PC-9 (cell line): ENCODE results near the gene GP1BB. TPM values are rescaled to one million over a fixed set of nuclear protein-coding genes. Genes with fewer than 3 reads are reported as not detected.
"Not testable (repeated sequence)": the region's sequence is repeated elsewhere in the genome, so short reads cannot be mapped to it uniquely, and the experiment has no call there.

Experiments
- BruUV-seq: library from RNA; stranded (reverse); fragments of 400-500 nt; replicated peaks from 2 replicates; lab custom pipeline; 2021; lab: Mats Ljungman, UMichigan
- CTCF ChIA-PET: fragments of 300-600 bp; sonication (Branson Sonifier 250); formaldehyde crosslinking; loops from one replicate; lab custom pipeline; 2022; ENCODE audit warnings: antibody characterized with exemption; lab: Charles Lee
- POLR2A ChIA-PET: fragments of 300-600 bp; sonication (Branson Sonifier 250); formaldehyde crosslinking; loops from one replicate; lab custom pipeline; 2022; ENCODE audit warnings: antibody characterized with exemption; ENCODE audit not compliant: unreplicated experiment; lab: Charles Lee
- DNase-seq, 2 experiments: peaks; one replicate each; pipeline versions ENCODE4 v3.0.0 to v3.0.0-alpha.2; 2015 to 2022; ENCODE audit warnings: mixed read lengths in 1 of 2
- H2AFZ ChIP-seq: fragments of 200-600 bp; sonication (generic); 2 replicates; pipeline ENCODE4 v1.8.1; 2017; ENCODE audit warnings: antibody characterized with exemption
- H3F3A ChIP-seq: fragments of 200-600 bp; sonication (generic); 2 replicates; pipeline ENCODE4 v1.8.1; 2017; ENCODE audit warnings: antibody characterized with exemption, mild to moderate bottlenecking, low read depth; ENCODE audit not compliant: insufficient read depth
- H3K27ac ChIP-seq: fragments of 200-600 bp; sonication (generic); 2 replicates; pipeline ENCODE4 v1.6.1; 2016; ENCODE audit warnings: mixed run types
- H3K27me3 ChIP-seq: fragments of 200-600 bp; sonication (generic); 2 replicates; pipeline ENCODE4 v1.6.1; 2016; ENCODE audit warnings: low read depth, mixed run types; ENCODE audit not compliant: insufficient read depth
- H3K36me3 ChIP-seq: fragments of 200-600 bp; sonication (generic); 2 replicates; pipeline ENCODE4 v1.6.1; 2016; ENCODE audit warnings: low read depth, mixed run types
- H3K4me1 ChIP-seq: fragments of 200-600 bp; sonication (generic); replicated peaks from 2 replicates; pipeline ENCODE4 v1.6.1; 2016; ENCODE audit warnings: mixed run types; ENCODE audit not compliant: insufficient read depth
- H3K4me2 ChIP-seq: fragments of 200-600 bp; sonication (generic); 2 replicates; pipeline ENCODE4 v1.6.1; 2017; ENCODE audit warnings: mixed run types
- H3K4me3 ChIP-seq: fragments of 200-600 bp; sonication (generic); 2 replicates; pipeline ENCODE4 v1.6.1; 2016; ENCODE audit warnings: mixed run types
- H3K79me2 ChIP-seq: fragments of 200-600 bp; sonication (generic); 2 replicates; pipeline ENCODE4 v1.6.1; 2017; ENCODE audit warnings: low read depth, mixed run types
- H3K9me2 ChIP-seq: fragments of 200-600 bp; sonication (generic); 2 replicates; pipeline ENCODE4 v1.8.1; 2017; ENCODE audit warnings: mild to moderate bottlenecking; ENCODE audit not compliant: insufficient read depth
- H3K9me3 ChIP-seq: fragments of 200-600 bp; sonication (generic); 2 replicates; pipeline ENCODE4 v1.8.1; 2016; ENCODE audit warnings: low read depth; ENCODE audit not compliant: insufficient read depth
- H4K20me1 ChIP-seq: fragments of 200-600 bp; sonication (generic); 2 replicates; pipeline ENCODE4 v1.8.1; 2017; ENCODE audit not compliant: insufficient read depth
- EZH2 ChIP-seq: fragments of 200-600 bp; sonication (generic); IDR thresholded peaks from 2 replicates; pipeline ENCODE4 v1.8.0; 2017; ENCODE audit warnings: antibody characterized with exemption, low read depth
- intact Hi-C: fragments of 100-400 bp; cut with micrococcal nuclease; formaldehyde crosslinking; loops from one replicate; pipeline ENCODE4 v1.10.0; 2022; ENCODE audit not compliant: unreplicated experiment
- total RNA-seq: library from RNA; stranded (reverse); gene quantifications from 2 replicates; pipeline ENCODE4 v1.2.3, GENCODE V29; 2021
- TF ChIP-seq, protein P1 (sequence below): fragments of 200-600 bp; sonication (generic); conservative IDR thresholded peaks from 2 replicates; pipeline ENCODE4 v1.6.1; 2017; ENCODE audit warnings: mixed run types, antibody characterized with exemption, mild to moderate bottlenecking, moderate library complexity

GP1BB gene
- total RNA-seq, 1 experiment from 2014 or later, result 0.35 TPM

DNA sequence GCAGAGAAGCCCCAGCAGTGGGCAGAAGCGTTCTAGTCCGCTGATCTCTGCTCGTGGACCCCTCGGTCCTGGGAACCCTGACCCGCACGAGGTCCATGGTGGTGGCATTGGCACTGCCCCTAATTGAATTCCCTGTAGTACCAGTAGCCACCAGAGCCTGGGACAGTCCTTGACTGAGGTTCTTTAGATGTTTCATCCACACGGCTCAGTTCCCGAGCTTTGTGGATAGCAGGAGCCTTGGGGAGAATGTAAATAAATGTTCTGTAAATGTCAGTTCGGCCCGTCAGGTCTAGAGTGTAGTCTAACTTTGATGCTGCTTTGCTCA lies 48.4 kb upstream of the GP1BB start:
- Histone ChIP-seq H3K4me2 (no peak overlapping the region), H2AFZ (no peak overlapping the region), H3K79me2 (no peaks in the 10 kb centered on the region), H4K20me1 (no peaks in the 10 kb centered on the region), H3K4me1 (no peaks in the 10 kb centered on the region), H3K27ac (no peak overlapping the region), H3K9me2 (no peaks in the 10 kb centered on the region), H3K36me3 (no peaks in the 10 kb centered on the region), H3K27me3 (no peaks in the 10 kb centered on the region), H3K9me3 (no peaks in the 10 kb centered on the region), H3K4me3 (no peak overlapping the region), H3F3A (no peaks in the 10 kb centered on the region)
- BruUV-seq, result no TSS peak
- CTCF ChIA-PET, result no interaction called here
- intact Hi-C loops, result loop anchor here (5.0 kb wide), 1 partner anchor 42 kb away; no protein-coding TSS in a partner anchor
- TF ChIP-seq, protein P1, sequence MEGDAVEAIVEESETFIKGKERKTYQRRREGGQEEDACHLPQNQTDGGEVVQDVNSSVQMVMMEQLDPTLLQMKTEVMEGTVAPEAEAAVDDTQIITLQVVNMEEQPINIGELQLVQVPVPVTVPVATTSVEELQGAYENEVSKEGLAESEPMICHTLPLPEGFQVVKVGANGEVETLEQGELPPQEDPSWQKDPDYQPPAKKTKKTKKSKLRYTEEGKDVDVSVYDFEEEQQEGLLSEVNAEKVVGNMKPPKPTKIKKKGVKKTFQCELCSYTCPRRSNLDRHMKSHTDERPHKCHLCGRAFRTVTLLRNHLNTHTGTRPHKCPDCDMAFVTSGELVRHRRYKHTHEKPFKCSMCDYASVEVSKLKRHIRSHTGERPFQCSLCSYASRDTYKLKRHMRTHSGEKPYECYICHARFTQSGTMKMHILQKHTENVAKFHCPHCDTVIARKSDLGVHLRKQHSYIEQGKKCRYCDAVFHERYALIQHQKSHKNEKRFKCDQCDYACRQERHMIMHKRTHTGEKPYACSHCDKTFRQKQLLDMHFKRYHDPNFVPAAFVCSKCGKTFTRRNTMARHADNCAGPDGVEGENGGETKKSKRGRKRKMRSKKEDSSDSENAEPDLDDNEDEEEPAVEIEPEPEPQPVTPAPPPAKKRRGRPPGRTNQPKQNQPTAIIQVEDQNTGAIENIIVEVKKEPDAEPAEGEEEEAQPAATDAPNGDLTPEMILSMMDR, result no peak
- no peak for TF ChIP-seq EZH2
- DNase-seq, result no peak
- POLR2A ChIA-PET, result no interaction called here

DNA sequence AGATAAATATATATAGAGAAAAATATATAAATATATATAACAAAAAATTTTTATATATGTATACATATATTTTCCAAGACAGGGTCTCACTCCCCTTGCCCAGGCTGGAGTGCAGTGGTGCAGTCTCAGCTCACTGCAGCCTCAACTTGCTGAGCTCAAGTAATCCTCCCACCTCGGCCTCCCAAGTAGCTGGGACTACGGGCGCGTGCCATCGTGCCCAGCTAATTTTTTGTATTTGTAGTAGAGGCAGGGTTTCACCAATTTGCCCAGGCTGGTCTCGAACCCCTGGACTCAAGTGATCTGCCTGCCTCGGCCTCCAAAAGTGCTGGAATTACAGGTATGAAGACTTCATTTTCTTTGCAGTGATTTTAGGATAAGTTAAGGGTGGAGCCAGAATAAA lies 47.9 kb upstream of the GP1BB start:
- ChIA-PET POLR2A (no interaction called here), CTCF (no interaction called here)

DNA sequence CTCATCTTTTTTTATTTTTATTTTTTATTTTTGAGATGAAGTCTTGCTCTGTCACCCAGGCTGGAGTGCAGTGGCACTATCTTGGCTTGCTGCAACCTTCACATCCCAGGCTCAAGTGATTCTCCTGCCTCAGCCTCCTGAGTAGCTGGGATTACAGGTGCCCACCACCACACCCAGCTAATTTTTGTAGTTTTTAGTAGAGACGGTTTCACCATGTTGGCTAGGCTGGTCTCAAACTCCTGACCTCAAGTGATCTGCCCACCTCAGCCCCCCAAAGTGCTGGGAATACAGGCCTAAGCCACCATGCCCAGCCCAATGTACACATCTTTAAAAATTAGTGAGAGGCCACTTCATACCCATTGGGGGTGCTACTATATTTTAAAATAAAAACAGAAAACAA lies 46.9 kb upstream of the GP1BB start:
- H3K9me3 ChIP-seq, DNase-seq, H3K36me3 ChIP-seq, H3K4me3 ChIP-seq, H3K4me1 ChIP-seq, H3K9me2 ChIP-seq, H3F3A ChIP-seq, H4K20me1 ChIP-seq, H3K4me2 ChIP-seq, H3K27me3 ChIP-seq, CTCF ChIA-PET, BruUV-seq, H3K79me2 ChIP-seq, H3K27ac ChIP-seq, POLR2A ChIA-PET, H2AFZ ChIP-seq: not testable (repeated sequence)
- intact Hi-C loops, result loop anchor here (5.0 kb wide), 1 partner anchor 41 kb away; no protein-coding TSS in a partner anchor

More for the DNA sequence above, 47.9 kb upstream of the GP1BB start:
- no peaks in the 10 kb centered on the region for H4K20me1 ChIP-seq
- H3K9me3 ChIP-seq, result no peaks in the 10 kb centered on the region
- TF ChIP-seq EZH2, result no peak
- TF ChIP-seq, protein P1, result no peak
- BruUV-seq, result no TSS peak
- H3K4me2 ChIP-seq, result no peak overlapping the region
- no peaks in the 10 kb centered on the region for H3K27me3 ChIP-seq
- H3K9me2 ChIP-seq, result no peaks in the 10 kb centered on the region
- H3K4me1 ChIP-seq, result no peaks in the 10 kb centered on the region
- no peaks in the 10 kb centered on the region for H3F3A ChIP-seq
- no peak overlapping the region for H3K27ac ChIP-seq
- intact Hi-C loops, result loop anchor here (5.0 kb wide), 1 partner anchor 42 kb away; no protein-coding TSS in a partner anchor
- no peaks in the 10 kb centered on the region for H3K36me3 ChIP-seq
- no peak overlapping the region for H2AFZ ChIP-seq
- no peak for DNase-seq
- H3K4me3 ChIP-seq, result no peak overlapping the region
- no peaks in the 10 kb centered on the region for H3K79me2 ChIP-seq

DNA sequence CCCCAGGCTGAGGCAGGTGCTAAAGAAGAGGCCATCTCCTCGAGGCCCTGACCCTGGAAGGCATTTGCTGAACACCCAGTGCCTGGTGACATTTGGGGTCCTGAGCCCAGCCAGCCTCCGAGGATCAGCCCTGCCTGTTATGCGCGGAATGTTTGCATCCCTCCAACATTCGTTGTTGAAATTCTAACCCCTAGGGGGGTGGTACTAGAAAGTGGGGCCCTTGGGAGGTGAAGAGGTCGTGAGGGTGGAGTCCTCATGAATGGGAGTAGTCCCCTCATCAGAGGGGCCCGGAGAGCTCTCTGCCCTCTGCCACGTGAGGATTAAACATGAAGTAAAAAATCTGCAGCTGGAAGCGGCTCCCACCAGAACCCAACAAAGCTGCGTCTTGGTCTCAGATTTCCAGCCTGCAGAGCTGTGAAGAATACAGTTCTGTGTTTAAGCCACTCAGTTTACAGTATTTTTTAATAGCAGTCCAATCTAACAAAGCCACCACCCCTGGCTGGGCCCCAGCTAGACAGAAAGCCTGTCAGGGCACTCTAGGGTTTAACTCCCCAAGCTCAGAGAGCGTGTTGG lies 44.3 kb upstream of the GP1BB start:
- H3F3A ChIP-seq, result no peaks in the 10 kb centered on the region
- intact Hi-C loops, result loop anchor here (5.0 kb wide), 1 partner anchor 38 kb away; no protein-coding TSS in a partner anchor
- H3K79me2 ChIP-seq, result no peaks in the 10 kb centered on the region
- ChIA-PET CTCF (no interaction called here), POLR2A (interaction anchor here (0.6 kb wide), 1 partner anchor 27 kb away, joined by 3 read pairs; no protein-coding TSS in a partner anchor)
- H3K36me3 ChIP-seq, result no peaks in the 10 kb centered on the region
- H2AFZ ChIP-seq, result no peak overlapping the region
- no peak overlapping the region for H3K27ac ChIP-seq
- no peaks in the 10 kb centered on the region for H3K27me3 ChIP-seq
- no peaks in the 10 kb centered on the region; the same call in 1 of the 2 replicates for H3K4me1 ChIP-seq
- no peak for TF ChIP-seq EZH2
- TF ChIP-seq, protein P1, result no peak
- no peak overlapping the region for H3K4me2 ChIP-seq
- no peak overlapping the region for H3K4me3 ChIP-seq
- no TSS peak for BruUV-seq
- DNase-seq, result no peak
- H3K9me3 ChIP-seq, result no peaks in the 10 kb centered on the region
- H4K20me1 ChIP-seq, result no peaks in the 10 kb centered on the region
- no peaks in the 10 kb centered on the region for H3K9me2 ChIP-seq
